ENCODE results near the gene GATA1. TPM values are rescaled to one million over a fixed set of nuclear protein-coding genes. Genes with fewer than 3 reads are reported as not detected.

The GATA1 gene
- total RNA-seq, 1 donor from 2014 or later, result 1.2 TPM

DNA sequence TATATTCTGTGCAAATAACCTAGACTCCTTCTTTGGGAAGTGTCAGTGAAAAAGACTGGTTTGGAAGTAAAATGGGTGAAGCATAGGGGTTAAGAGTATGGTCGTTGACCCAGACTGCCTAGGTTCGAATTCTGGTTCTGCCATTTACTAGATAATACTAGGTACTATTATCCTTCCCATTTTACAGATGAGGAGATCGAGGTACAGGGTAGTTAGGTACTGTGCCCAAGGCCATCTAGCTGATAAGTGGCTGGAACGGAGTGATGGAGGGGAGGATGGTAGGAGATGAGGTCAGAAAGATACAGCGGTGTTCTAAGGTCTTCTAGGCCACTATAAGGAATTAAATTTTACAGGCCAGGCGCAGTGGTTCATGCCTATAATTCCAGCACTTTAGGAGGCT lies 13.8 kb upstream of the GATA1 start:
- H3K4me3 ChIP-seq, result no peak overlapping the region
- H3K36me3 ChIP-seq, result no peaks in the 10 kb centered on the region
- ATAC-seq (no peak), DNase-seq (no peak)
- TF ChIP-seq, protein P1, sequence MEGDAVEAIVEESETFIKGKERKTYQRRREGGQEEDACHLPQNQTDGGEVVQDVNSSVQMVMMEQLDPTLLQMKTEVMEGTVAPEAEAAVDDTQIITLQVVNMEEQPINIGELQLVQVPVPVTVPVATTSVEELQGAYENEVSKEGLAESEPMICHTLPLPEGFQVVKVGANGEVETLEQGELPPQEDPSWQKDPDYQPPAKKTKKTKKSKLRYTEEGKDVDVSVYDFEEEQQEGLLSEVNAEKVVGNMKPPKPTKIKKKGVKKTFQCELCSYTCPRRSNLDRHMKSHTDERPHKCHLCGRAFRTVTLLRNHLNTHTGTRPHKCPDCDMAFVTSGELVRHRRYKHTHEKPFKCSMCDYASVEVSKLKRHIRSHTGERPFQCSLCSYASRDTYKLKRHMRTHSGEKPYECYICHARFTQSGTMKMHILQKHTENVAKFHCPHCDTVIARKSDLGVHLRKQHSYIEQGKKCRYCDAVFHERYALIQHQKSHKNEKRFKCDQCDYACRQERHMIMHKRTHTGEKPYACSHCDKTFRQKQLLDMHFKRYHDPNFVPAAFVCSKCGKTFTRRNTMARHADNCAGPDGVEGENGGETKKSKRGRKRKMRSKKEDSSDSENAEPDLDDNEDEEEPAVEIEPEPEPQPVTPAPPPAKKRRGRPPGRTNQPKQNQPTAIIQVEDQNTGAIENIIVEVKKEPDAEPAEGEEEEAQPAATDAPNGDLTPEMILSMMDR (IDR thresholded peaks at IDR 0.05), result no peak
- no peaks in the 10 kb centered on the region for H3K4me1 ChIP-seq
- H3K9me3 ChIP-seq, result no peaks in the 10 kb centered on the region
- H3K27ac ChIP-seq, result no peak overlapping the region
- intact Hi-C loops (cut with DNase I), result no loop called here
- no peaks in the 10 kb centered on the region for H3K27me3 ChIP-seq (ENCODE audit: low read depth)

DNA sequence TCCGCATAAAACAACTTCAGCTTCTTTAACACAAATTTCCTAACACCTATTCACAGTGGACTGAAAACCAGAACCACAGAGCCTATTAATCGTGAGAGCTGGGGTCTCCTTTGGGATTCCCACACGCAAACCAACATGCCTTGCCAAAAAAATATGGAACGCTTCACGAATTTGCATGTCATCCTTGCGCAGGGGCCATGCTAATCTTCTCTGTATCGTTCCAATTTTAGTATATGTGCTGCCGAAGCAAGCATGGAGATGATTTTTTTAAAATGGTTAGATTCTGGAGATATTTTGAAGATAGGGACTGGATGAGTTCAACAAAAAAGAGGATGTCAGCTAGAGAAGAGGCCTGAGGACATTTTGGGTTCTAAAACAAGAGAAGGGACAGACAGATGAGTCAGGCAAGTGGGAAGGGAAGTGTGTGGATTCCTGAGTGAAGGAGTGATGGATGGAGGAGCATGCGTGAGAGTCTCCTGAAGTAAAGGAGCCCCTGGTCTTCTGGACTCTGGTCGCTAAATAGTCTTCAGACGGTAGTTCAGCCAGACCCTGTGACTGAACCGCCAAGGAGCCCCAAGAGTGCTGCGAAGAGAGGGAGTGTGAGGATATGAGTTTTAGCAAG lies 9.5 kb upstream of the GATA1 start:
- Histone ChIP-seq H3K4me1 (no peaks in the 10 kb centered on the region), H3K4me3 (no peak overlapping the region), H3K9me3 (no peaks in the 10 kb centered on the region), H3K36me3 (no peaks in the 10 kb centered on the region), H3K27me3 (ENCODE audit: low read depth) (no peaks in the 10 kb centered on the region), H3K27ac (no peak overlapping the region)
- intact Hi-C loops (cut with DNase I), result no loop called here
- TF ChIP-seq, protein P1 (IDR thresholded peaks at IDR 0.05), result no peak
- no peak for DNase-seq
- no peak for ATAC-seq

DNA sequence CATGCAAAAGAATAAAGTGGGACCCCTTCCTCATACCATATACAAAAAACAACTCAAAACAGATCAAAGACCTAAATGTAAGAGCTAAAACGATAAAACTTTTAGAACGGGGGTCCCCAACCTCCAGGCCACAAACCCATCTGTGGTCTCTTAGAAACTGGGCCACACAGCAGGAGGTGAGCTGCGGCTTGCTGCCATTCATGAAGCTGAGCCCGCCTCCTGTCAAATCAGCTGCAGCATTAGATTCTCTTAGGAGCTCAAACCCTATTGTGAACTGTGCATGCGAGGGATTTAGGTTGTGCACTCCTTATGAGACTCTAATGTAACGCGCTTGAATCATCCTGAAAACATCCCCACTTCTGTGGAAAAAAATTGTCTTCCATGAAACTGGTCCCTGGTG lies 7.0 kb upstream of the GATA1 start:
- Histone ChIP-seq H3K36me3 (no peaks in the 10 kb centered on the region), H3K9me3 (no peaks in the 10 kb centered on the region), H3K27ac (no peak overlapping the region), H3K27me3 (ENCODE audit: low read depth) (no peaks in the 10 kb centered on the region), H3K4me3 (no peak overlapping the region), H3K4me1 (no peaks in the 10 kb centered on the region)
- intact Hi-C loops (cut with DNase I), result no loop called here
- TF ChIP-seq, protein P1 (IDR thresholded peaks at IDR 0.05), result no peak
- DNase-seq (no peak), ATAC-seq (no peak)

DNA sequence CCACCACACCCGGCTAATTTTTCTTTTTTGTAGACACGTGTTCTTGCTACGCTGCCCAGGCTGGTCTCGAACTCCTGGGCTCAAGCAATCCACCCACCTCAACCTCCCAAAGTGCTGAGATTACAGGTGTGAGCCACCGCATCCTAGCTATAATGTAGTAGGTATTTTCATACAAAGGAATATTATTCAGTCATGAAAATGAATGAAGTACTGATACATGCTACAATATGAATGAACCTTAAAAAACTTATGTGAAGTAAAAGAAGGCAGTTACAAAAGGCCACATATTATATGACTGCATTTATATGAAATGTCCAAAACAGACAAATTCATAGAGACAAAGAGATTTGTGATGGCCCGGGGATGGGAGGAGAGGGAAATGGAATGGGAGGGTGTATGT lies 4.7 kb upstream of the GATA1 start:
- DNase-seq (no peak), ATAC-seq (no peak)
- H3K27me3 ChIP-seq (ENCODE audit: low read depth), result no peaks in the 10 kb centered on the region
- H3K4me3 ChIP-seq, result no peak overlapping the region
- H3K27ac ChIP-seq, result no peak overlapping the region
- H3K36me3 ChIP-seq, result no peaks in the 10 kb centered on the region
- no peaks in the 10 kb centered on the region for H3K9me3 ChIP-seq
- TF ChIP-seq, protein P1 (IDR thresholded peaks at IDR 0.05), result no peak
- intact Hi-C loops (cut with DNase I), result no loop called here
- H3K4me1 ChIP-seq, result no peaks in the 10 kb centered on the region

DNA sequence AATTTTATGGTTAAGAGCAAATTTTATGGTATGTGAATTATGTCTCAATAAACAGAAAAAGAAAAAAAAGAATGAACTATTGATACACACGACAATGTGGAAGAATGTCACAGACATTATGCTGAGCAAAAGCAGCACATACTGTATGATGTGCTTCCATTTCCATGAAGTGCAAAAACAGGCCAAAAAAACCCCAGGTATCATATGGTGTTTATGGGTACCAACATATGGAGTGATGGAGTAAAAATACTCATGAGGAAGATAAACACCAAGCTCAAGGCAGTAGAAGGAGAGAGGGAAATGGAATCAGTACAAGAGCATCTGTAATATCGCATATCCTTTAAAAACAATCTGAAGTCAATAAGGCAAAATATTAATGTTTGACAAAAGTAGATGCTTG lies 4.2 kb upstream of the GATA1 start:
- H3K9me3 ChIP-seq, result no peaks in the 10 kb centered on the region
- TF ChIP-seq, protein P1 (IDR thresholded peaks at IDR 0.05), result no peak
- no peaks in the 10 kb centered on the region for H3K4me1 ChIP-seq
- DNase-seq (no peak), ATAC-seq (no peak)
- H3K27me3 ChIP-seq (ENCODE audit: low read depth), result no peaks in the 10 kb centered on the region
- no peak overlapping the region for H3K4me3 ChIP-seq
- H3K27ac ChIP-seq, result no peak overlapping the region
- no peaks in the 10 kb centered on the region for H3K36me3 ChIP-seq
- intact Hi-C loops (cut with DNase I), result no loop called here

All from lower lobe of right lung (tissue), 2 donors.